ENCODE measurements around the gene FHAD1. TPM values are rescaled to one million over a fixed set of nuclear protein-coding genes. Genes with fewer than 3 reads are reported as not detected.

The FHAD1 gene
- total and polyA plus RNA-seq, 9 of the 15 experiments (the other 6 are each of a cell fraction or from before 2014, with no cell fraction given) = 0.32 to 2.1 (median 1.5) TPM; not detected in 1

- TF ChIP-seq MYNN (IDR thresholded peaks at IDR 0.05) (no peak), MYNN (CRISPR knock-in tag; IDR thresholded peaks at IDR 0.05) (no peak), ARID1B (IDR thresholded peaks at IDR 0.05) (peak; percentile 62), CAMTA2 (CRISPR knock-in tag; conservative IDR thresholded peaks at IDR 0.05) (no peak), ZNF146 (CRISPR knock-in tag; IDR thresholded peaks at IDR 0.05; ENCODE audit: unreplicated experiment) (no peak), ZNF384 (IDR thresholded peaks at IDR 0.05; ENCODE audit: low read depth, low read length) (peak; percentile 95), BACH1 (tag; IDR thresholded peaks at IDR 0.05) (peak; percentile 60; the same call in 1 of the 2 replicates), TRIM25 (IDR thresholded peaks at IDR 0.05; ENCODE audit: borderline replicate concordance) (no peak), GTF2B (IDR thresholded peaks at IDR 0.05; ENCODE audit: extremely low read depth, insufficient read length) (no peak), PTTG1 (tag; IDR thresholded peaks at IDR 0.05; ENCODE audit: low read depth) (no peak), ATF7 (IDR thresholded peaks at IDR 0.05) (peak; percentile 29; the same call in 1 of the 2 replicates), ZNF311 (CRISPR knock-in tag; IDR thresholded peaks at IDR 0.05) (0 out of 2 replicates have a peak, but pooled peaks have one; percentile 40), THRAP3 (IDR thresholded peaks at IDR 0.05; ENCODE audit: borderline replicate concordance) (no peak), RBM14 (IDR thresholded peaks at IDR 0.05; ENCODE audit: borderline replicate concordance, insufficient read depth, low read depth, low read length) (no peak), RBM22 (IDR thresholded peaks at IDR 0.05; ENCODE audit: low read depth, low read length, poor library complexity, severe bottlenecking) (no peak)
- TF ChIP-seq, protein P1, sequence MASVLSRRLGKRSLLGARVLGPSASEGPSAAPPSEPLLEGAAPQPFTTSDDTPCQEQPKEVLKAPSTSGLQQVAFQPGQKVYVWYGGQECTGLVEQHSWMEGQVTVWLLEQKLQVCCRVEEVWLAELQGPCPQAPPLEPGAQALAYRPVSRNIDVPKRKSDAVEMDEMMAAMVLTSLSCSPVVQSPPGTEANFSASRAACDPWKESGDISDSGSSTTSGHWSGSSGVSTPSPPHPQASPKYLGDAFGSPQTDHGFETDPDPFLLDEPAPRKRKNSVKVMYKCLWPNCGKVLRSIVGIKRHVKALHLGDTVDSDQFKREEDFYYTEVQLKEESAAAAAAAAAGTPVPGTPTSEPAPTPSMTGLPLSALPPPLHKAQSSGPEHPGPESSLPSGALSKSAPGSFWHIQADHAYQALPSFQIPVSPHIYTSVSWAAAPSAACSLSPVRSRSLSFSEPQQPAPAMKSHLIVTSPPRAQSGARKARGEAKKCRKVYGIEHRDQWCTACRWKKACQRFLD (CRISPR knock-in tag; IDR thresholded peaks at IDR 0.05) = peak; percentile 93
- TF ChIP-seq, protein P2, sequence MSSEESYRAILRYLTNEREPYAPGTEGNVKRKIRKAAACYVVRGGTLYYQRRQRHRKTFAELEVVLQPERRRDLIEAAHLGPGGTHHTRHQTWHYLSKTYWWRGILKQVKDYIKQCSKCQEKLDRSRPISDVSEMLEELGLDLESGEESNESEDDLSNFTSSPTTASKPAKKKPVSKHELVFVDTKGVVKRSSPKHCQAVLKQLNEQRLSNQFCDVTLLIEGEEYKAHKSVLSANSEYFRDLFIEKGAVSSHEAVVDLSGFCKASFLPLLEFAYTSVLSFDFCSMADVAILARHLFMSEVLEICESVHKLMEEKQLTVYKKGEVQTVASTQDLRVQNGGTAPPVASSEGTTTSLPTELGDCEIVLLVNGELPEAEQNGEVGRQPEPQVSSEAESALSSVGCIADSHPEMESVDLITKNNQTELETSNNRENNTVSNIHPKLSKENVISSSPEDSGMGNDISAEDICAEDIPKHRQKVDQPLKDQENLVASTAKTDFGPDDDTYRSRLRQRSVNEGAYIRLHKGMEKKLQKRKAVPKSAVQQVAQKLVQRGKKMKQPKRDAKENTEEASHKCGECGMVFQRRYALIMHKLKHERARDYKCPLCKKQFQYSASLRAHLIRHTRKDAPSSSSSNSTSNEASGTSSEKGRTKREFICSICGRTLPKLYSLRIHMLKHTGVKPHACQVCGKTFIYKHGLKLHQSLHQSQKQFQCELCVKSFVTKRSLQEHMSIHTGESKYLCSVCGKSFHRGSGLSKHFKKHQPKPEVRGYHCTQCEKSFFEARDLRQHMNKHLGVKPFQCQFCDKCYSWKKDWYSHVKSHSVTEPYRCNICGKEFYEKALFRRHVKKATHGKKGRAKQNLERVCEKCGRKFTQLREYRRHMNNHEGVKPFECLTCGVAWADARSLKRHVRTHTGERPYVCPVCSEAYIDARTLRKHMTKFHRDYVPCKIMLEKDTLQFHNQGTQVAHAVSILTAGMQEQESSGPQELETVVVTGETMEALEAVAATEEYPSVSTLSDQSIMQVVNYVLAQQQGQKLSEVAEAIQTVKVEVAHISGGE (CRISPR knock-in tag; IDR thresholded peaks at IDR 0.05) = 0 out of 6 replicates have a peak, but pooled peaks of 1 of the 3 experiments have one; percentile 16
- TF ChIP-seq, protein P3, sequence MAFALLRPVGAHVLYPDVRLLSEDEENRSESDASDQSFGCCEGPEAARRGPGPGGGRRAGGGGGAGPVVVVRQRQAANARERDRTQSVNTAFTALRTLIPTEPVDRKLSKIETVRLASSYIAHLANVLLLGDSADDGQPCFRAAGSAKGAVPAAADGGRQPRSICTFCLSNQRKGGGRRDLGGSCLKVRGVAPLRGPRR (CRISPR knock-in tag; IDR thresholded peaks at IDR 0.05) = no peak
Measured at GRCh38 chr1:15218287-15219279, 28.4 kb upstream of the FHAD1 start (continued).

Data from K562 (cell line).